Measurements from ENCODE around the gene ZC3H7A.
"Not testable (repeated sequence)": the region's sequence is repeated elsewhere in the genome, so short reads cannot be mapped to it uniquely, and the experiment has no call there.

ZC3H7A gene

DNA sequence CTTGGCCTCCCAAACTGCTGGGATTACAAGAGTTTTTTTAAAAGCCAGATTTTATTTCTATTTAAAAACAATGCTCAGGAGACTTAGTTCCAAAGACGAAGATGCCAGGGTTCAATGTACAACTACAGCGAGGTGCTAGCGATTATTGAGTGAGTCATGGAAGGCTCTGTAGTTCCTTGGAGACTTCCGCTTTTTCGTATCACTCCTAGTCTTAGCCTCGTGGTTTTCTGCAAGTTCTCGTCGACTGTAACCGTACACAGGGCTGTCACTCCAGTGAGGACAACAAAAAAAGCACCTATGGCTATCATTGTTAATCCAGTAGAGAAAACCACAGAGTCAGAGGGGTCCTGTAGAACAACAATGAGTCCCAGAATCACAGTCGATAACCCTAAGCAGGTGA, 22.7 kb upstream of the ZC3H7A start:
- no peak for DNase-seq (ENCODE audit: low read depth, low spot score)

DNA sequence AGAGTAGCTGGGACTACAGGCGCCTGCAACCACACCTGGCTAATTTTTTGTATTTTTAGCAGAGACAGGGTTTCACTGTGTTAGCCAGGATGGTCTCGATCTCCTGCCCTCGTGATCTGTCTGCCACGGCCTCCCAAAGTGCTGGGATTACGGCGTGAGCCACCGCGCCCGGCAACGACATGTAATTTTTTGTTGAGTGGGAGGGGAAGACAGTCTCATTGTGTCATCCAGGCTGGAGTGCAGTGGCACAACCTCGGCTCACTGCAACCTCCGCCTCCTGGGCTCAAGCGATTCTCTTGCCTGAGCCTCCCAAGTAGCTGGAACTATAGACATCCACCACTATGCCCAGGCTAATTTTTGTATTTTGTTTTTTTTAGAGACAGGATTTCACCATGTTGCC, 21.9 kb upstream of the ZC3H7A start:
- not testable (repeated sequence) for H3K9ac ChIP-seq (ENCODE audit: insufficient read length, low read depth); H3K36me3 ChIP-seq (ENCODE audit: insufficient read depth, insufficient read length, low read length); H3K4me1 ChIP-seq (ENCODE audit: insufficient read depth, insufficient read length); H3K4me3 ChIP-seq (ENCODE audit: insufficient read length, low read depth); H3K9me3 ChIP-seq (ENCODE audit: insufficient read depth, low read length); H3K27me3 ChIP-seq (ENCODE audit: insufficient read depth, insufficient read length); DNase-seq (ENCODE audit: low read depth, low spot score)

More for the DNA sequence above, 22.7 kb upstream of the ZC3H7A start:
- Histone ChIP-seq H3K9me3 (ENCODE audit: insufficient read depth, low read length) (no peaks in the 10 kb centered on the region), H3K27me3 (ENCODE audit: insufficient read depth, insufficient read length) (no peaks in the 10 kb centered on the region), H3K4me1 (ENCODE audit: insufficient read depth, insufficient read length) (no peaks in the 10 kb centered on the region), H3K36me3 (ENCODE audit: insufficient read depth, insufficient read length, low read length) (no peaks in the 10 kb centered on the region), H3K9ac (ENCODE audit: insufficient read length, low read depth) (no peak overlapping the region), H3K4me3 (ENCODE audit: insufficient read length, low read depth) (no peak overlapping the region)
- TF ChIP-seq SUZ12 (IDR thresholded peaks at IDR 0.05; ENCODE audit: extremely low read depth, insufficient read depth, insufficient read length), result no peak
- TF ChIP-seq YY1 (IDR thresholded peaks at IDR 0.05; ENCODE audit: insufficient read depth, insufficient read length), result no peak
- no peak for TF ChIP-seq ZNF274 (IDR thresholded peaks at IDR 0.05; ENCODE audit: low read depth, low read length)

- Histone ChIP-seq H3K4me3 (ENCODE audit: insufficient read length, low read depth) (no peak overlapping the region), H3K36me3 (ENCODE audit: insufficient read depth, insufficient read length, low read length) (no peaks in the 10 kb centered on the region), H3K9me3 (ENCODE audit: insufficient read depth, low read length) (no peaks in the 10 kb centered on the region), H3K9ac (ENCODE audit: insufficient read length, low read depth) (no peak overlapping the region), H3K27me3 (ENCODE audit: insufficient read depth, insufficient read length) (no peaks in the 10 kb centered on the region), H3K4me1 (ENCODE audit: insufficient read depth, insufficient read length) (no peaks in the 10 kb centered on the region)
- TF ChIP-seq SUZ12 (IDR thresholded peaks at IDR 0.05; ENCODE audit: extremely low read depth, insufficient read depth, insufficient read length), result no peak
- TF ChIP-seq ZNF274 (IDR thresholded peaks at IDR 0.05; ENCODE audit: low read depth, low read length), result no peak
- TF ChIP-seq YY1 (IDR thresholded peaks at IDR 0.05; ENCODE audit: insufficient read depth, insufficient read length), result no peak
- DNase-seq (ENCODE audit: low read depth, low spot score), result no peak
These were observed 19.1 kb upstream of the ZC3H7A start for GRCh38 chr16:11816123-11816522.

GRCh38 chr16:11814800-11815199, 17.7 kb upstream of the ZC3H7A start:
- not testable (repeated sequence) for H3K36me3 ChIP-seq (ENCODE audit: insufficient read depth, insufficient read length, low read length); H3K9ac ChIP-seq (ENCODE audit: insufficient read length, low read depth); H3K27me3 ChIP-seq (ENCODE audit: insufficient read depth, insufficient read length); DNase-seq (ENCODE audit: low read depth, low spot score); H3K9me3 ChIP-seq (ENCODE audit: insufficient read depth, low read length); H3K4me3 ChIP-seq (ENCODE audit: insufficient read length, low read depth); H3K4me1 ChIP-seq (ENCODE audit: insufficient read depth, insufficient read length)

- no peaks in the 10 kb centered on the region for H3K9me3 ChIP-seq (ENCODE audit: insufficient read depth, low read length)
These were observed 9.7 kb upstream of the ZC3H7A start for GRCh38 chr16:11806721-11807120.

GRCh38 chr16:11805556-11805955, 8.5 kb upstream of the ZC3H7A start:
- Histone ChIP-seq H3K9ac (ENCODE audit: insufficient read length, low read depth) (no peak overlapping the region), H3K9me3 (ENCODE audit: insufficient read depth, low read length) (no peaks in the 10 kb centered on the region), H3K36me3 (ENCODE audit: insufficient read depth, insufficient read length, low read length) (no peaks in the 10 kb centered on the region), H3K4me3 (ENCODE audit: insufficient read length, low read depth) (no peak overlapping the region), H3K27me3 (ENCODE audit: insufficient read depth, insufficient read length) (no peaks in the 10 kb centered on the region), H3K4me1 (ENCODE audit: insufficient read depth, insufficient read length) (no peaks in the 10 kb centered on the region)
- TF ChIP-seq ZNF274 (IDR thresholded peaks at IDR 0.05; ENCODE audit: low read depth, low read length), result no peak
- no peak for DNase-seq (ENCODE audit: low read depth, low spot score)

More at GRCh38 chr16:11806721-11807120, 9.7 kb upstream of the ZC3H7A start:
- no peak for DNase-seq (ENCODE audit: low read depth, low spot score)
- no peak overlapping the region for H3K9ac ChIP-seq (ENCODE audit: insufficient read length, low read depth)
- no peak overlapping the region for H3K4me3 ChIP-seq (ENCODE audit: insufficient read length, low read depth)
- TF ChIP-seq YY1 (IDR thresholded peaks at IDR 0.05; ENCODE audit: insufficient read depth, insufficient read length) (no peak), ZNF274 (IDR thresholded peaks at IDR 0.05; ENCODE audit: low read depth, low read length) (no peak), SUZ12 (IDR thresholded peaks at IDR 0.05; ENCODE audit: extremely low read depth, insufficient read depth, insufficient read length) (no peak)
- H3K27me3 ChIP-seq (ENCODE audit: insufficient read depth, insufficient read length), result no peaks in the 10 kb centered on the region
- no peaks in the 10 kb centered on the region for H3K36me3 ChIP-seq (ENCODE audit: insufficient read depth, insufficient read length, low read length)
- no peaks in the 10 kb centered on the region for H3K4me1 ChIP-seq (ENCODE audit: insufficient read depth, insufficient read length)

- Histone ChIP-seq H3K9me3 (ENCODE audit: insufficient read depth, low read length) (no peaks in the 10 kb centered on the region), H3K4me1 (ENCODE audit: insufficient read depth, insufficient read length) (no peaks in the 10 kb centered on the region)
- no peak for TF ChIP-seq SUZ12 (IDR thresholded peaks at IDR 0.05; ENCODE audit: extremely low read depth, insufficient read depth, insufficient read length)
- TF ChIP-seq YY1 (IDR thresholded peaks at IDR 0.05; ENCODE audit: insufficient read depth, insufficient read length), result no peak
- no peak for TF ChIP-seq ZNF274 (IDR thresholded peaks at IDR 0.05; ENCODE audit: low read depth, low read length)
These were observed 4.5 kb upstream of the ZC3H7A start for GRCh38 chr16:11801481-11802021.

DNA sequence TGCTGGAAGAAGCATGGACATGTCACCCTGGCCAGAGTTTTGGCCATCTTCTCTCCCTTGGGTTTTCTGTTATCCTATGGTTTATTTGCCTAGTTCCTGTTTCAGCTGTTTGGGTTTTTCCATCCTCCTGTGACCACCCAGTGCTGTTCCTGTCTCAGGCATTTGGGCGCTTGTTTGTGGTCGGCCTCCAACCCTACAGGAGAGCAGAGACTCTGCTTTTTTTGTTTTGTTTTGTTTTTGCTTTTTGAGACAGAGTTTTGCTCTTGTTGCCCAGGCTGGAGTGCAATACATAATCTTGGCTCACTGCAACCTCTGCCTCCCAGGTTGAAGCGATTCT, 3.3 kb upstream of the ZC3H7A start:
- TF ChIP-seq SUZ12 (IDR thresholded peaks at IDR 0.05; ENCODE audit: extremely low read depth, insufficient read depth, insufficient read length) (no peak), ZNF274 (IDR thresholded peaks at IDR 0.05; ENCODE audit: low read depth, low read length) (no peak), YY1 (IDR thresholded peaks at IDR 0.05; ENCODE audit: insufficient read depth, insufficient read length) (no peak)
- H3K4me1 ChIP-seq (ENCODE audit: insufficient read depth, insufficient read length), result no peaks in the 10 kb centered on the region
- H3K36me3 ChIP-seq (ENCODE audit: insufficient read depth, insufficient read length, low read length), result peaks cover 6% of the 10 kb centered on the region
- no peak for DNase-seq (ENCODE audit: low read depth, low spot score)
- no peaks in the 10 kb centered on the region for H3K27me3 ChIP-seq (ENCODE audit: insufficient read depth, insufficient read length)
- H3K9ac ChIP-seq (ENCODE audit: insufficient read length, low read depth), result peak overlapping the region; percentile 45
- no peaks in the 10 kb centered on the region for H3K9me3 ChIP-seq (ENCODE audit: insufficient read depth, low read length)
- no peak overlapping the region for H3K4me3 ChIP-seq (ENCODE audit: insufficient read length, low read depth)

More at GRCh38 chr16:11801481-11802021, 4.5 kb upstream of the ZC3H7A start:
- DNase-seq (ENCODE audit: low read depth, low spot score), result no peak
- Histone ChIP-seq H3K36me3 (ENCODE audit: insufficient read depth, insufficient read length, low read length) (no peaks in the 10 kb centered on the region), H3K27me3 (ENCODE audit: insufficient read depth, insufficient read length) (no peaks in the 10 kb centered on the region), H3K4me3 (ENCODE audit: insufficient read length, low read depth) (no peak overlapping the region), H3K9ac (ENCODE audit: insufficient read length, low read depth) (no peak overlapping the region)

Data from NT2/D1 (cell line).